HG03558 (cell line): ENCODE measurements around the gene PRSS56.

Source experiments
- ATAC-seq: cut with Tn5 transposase; IDR thresholded peaks from one replicate; pipeline ENCODE4 v1.9.1; 2021; ENCODE audit warnings: moderate number of reproducible peaks; ENCODE audit not compliant: unreplicated experiment; ENCODE audit errors: extremely low read depth

PRSS56 gene

DNA sequence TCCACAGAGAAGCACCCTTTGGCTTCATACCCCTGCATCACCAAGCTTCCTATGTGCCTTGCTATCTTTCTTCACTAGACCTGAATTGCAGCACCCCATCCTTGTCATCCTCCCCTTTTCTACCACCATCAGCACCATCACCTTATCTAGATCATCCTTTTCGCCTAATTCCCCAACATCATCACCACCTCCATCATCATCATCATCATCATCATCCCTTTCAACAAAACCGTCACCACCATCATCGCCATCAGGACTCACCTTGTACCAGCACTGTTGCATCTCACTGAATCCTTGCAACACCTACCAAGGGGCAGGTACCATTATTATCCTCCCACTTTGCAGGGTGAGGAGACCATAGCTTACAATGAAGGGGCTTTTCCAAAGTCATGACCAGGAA lies 21.7 kb upstream of the PRSS56 start:
- ATAC-seq: no peak

- no peak for ATAC-seq
Observed at GRCh38 chr2:232501331-232501771, 18.8 kb upstream of the PRSS56 start.

- no peak for ATAC-seq
Observed at GRCh38 chr2:232501794-232502390, 18.3 kb upstream of the PRSS56 start.

DNA sequence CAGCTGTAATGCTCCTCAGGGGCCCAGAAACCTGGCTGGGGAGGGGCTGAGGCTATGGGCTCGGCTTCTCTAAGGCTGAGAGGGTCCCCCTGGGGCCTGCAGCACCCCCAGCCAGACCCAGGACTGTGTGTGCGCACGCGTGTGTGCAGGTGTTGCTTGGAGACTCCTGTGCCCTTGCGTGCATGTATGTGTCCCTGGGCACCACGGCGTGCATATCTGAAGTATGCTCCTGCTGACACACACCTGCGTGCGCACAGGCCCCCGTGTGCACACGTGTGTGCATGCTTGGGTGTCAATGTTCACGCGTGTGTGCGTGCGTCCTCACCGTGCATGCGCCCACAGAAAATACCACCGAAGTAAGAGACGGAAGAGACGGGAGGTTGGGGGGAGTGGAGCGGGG lies 17.7 kb upstream of the PRSS56 start:
- no peak for ATAC-seq

DNA sequence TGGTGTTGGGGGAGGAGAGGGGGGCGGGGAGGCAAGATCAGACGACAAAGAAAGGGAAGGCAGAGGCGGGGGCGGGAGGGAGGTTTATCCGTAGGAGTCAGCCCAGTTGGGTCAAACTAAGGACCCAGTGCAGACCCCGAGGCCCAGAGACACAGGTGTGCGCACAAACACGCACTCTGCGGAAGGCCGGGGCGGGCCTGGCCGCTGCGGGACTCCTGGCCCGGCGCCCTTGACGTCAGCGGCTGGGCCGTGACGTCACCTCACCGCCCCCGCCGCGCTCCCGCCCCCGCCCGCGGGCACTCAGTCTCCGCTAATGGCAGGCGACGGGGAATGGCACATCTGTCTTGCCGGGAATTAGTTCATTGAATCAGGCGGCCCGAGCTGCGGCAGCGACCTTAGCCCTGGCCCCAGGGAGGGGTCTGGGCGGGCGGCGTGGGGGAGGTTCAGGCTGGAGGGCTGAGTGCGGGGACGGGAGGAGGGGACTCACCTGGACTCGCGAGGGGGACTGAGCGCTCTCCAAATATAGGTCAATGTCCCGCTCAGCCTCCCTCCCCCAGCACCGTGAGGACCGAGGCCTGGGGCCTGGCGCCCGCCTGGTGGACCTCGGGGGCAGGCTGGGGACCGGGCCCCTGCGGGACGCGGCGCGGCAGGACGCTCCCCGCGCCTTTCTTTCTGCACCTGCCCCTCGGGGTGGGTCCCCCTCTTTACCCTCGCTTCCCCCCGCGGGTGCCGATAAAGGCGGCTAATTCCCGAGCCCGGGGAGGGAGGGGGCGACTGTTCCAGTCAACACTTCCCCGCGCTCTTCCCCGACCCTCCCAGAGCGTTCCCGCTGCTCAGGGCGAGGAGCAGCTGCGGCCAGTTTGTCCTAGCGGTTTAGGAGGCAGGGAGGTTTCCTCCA lies 17.0 kb upstream of the PRSS56 start:
- ATAC-seq: no peak

- ATAC-seq: no peak
Observed at GRCh38 chr2:232503809-232504323, 16.3 kb upstream of the PRSS56 start.

DNA sequence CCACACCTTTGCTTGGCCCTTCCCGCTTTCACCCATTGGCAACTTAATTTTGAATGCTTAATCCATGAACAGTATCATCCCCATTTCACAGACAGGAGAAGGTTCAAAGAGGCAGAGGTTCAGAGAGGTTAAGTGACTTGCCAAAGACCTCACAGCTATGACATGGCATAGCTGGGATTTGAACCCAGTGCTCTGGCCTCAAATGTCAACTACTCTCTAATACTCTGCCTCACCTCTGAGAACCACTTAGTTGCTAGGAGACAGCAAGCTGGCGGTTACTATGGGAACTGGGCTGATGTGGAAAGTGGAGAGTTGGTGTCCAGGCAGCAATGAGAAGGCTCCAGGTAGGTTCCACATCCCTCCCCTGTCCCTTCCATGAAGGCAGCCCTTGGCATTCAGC lies 15.8 kb upstream of the PRSS56 start:
- ATAC-seq: no peak

GRCh38 chr2:232505856-232506255 lies 14.3 kb upstream of the PRSS56 start:
- no peak for ATAC-seq

- ATAC-seq: no peak
Observed at GRCh38 chr2:232506709-232507108, 13.5 kb upstream of the PRSS56 start.

DNA sequence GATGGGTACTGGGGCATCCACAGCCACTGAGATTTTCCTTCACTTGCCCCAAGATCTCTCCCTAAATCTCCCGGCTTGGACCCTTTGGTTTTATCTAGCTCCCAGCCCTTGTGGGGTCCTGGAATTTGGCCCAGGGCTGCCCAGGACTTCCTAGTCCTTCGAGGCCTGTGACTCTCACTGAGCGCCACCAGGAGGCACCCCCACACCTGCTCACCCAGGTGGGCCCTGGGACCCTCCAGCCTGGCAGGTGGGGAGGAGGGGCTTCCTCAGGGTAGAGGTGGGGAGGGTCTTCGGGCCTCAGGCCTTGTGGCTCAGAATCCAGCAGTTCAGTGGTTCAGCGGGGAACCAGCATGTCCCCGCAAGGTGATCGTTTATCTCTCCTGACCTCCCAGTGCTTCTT lies 11.9 kb upstream of the PRSS56 start:
- no peak for ATAC-seq

GRCh38 chr2:232511336-232511890 lies 8.8 kb upstream of the PRSS56 start:
- no peak for ATAC-seq

GRCh38 chr2:232512602-232513001 lies 7.6 kb upstream of the PRSS56 start:
- ATAC-seq: no peak

DNA sequence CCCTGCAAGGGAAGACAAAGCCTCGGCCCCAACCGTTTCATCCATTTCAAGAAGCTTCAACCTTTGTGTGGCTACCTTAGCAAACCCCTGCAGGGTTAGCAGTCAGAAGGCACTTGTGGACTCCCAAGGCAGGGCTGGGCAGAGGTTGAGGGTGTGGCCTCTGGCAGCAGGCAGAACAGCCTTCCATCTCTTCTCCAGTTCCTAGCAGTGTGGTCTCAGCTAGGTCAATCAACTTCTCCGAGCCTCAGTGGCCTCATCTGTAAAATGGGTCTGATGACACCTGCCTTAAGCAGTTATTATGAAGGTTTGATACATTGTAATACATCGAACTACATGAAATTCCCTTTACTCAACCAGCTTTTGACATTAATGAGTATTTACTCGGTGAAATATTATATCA lies 6.8 kb upstream of the PRSS56 start:
- ATAC-seq: no peak

- no peak for ATAC-seq
Observed at GRCh38 chr2:232515639-232516038, 4.5 kb upstream of the PRSS56 start.

DNA sequence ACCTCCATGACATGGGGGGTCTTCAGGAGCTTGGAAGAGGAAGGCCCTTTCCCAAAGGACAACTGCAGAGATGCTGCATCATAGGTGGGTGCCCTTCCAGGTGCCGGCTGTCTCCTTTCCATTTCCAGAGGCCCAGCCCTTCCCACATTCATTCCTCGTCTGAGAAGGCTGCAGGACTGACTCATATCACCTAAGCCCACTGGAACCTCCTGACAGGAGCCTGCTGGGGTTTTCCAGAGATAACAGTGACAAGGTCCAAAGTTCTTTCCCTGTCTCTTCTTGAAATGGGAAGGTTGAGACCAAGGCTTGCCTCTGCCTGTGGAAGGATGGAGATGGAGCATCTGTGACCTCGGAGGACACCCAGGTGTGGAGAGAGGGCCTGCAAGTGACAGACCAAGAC lies 3.6 kb upstream of the PRSS56 start:
- ATAC-seq: no peak

DNA sequence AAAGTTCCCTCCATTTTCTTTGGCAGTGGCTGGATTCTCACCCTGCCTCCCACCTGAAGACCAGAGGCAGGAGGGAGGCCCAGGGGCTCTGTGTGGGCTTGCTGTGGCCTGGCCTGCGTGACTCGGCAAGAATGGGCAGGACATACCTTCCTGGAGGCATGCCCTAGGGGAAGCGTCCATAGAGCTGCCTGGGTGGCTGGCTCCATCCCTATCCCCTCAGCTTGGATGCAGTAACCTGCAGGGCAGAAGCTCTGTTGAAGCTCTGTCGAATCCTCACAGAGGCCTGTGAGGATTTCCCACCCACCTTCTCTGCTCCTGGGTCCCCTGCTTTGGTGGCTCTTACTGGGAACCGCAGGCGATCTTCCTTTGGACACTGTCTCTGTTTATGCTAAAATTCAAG lies 1.3 kb upstream of the PRSS56 start:
- no peak for ATAC-seq

DNA sequence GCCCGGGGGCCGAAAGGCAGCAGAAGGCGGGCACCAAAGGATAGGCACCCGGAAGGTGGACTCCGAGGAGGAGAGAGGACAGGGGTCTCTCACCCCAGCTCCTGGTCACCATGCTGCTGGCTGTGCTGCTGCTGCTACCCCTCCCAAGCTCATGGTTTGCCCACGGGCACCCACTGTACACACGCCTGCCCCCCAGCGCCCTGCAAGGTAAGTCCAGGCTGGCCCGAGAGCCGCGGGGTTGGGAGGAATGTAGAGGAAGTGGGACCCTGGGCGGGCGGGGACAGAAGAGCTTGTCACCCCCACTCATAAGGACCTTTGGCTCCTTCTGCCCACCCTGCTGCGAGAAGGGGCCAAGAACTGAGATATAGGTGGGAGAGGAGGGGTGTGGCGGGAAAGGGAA lies 301 bp downstream of the PRSS56 start:
- no peak for ATAC-seq

DNA sequence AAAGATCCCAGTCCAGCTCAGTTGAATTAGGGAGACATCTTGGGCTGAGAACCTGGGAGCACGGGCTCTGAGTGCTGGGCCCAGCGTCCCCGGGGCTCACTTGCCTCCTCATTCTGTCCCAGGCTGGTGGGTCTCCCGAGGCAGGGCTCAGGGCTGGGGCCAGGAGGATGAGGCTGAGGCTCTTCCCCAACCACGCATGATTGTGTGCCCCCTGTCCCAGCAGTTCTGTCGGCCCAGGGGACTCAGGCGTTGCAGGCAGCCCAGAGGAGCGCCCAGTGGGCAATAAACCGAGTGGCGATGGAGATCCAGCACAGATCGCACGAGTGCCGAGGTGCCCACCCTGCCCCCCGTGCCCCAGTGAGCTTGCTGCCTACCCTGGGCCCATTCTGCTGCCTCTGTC lies 910 bp downstream of the PRSS56 start:
- ATAC-seq: no peak

- no peak for ATAC-seq
Observed at GRCh38 chr2:232521959-232522622, 1.9 kb downstream of the PRSS56 start.

DNA sequence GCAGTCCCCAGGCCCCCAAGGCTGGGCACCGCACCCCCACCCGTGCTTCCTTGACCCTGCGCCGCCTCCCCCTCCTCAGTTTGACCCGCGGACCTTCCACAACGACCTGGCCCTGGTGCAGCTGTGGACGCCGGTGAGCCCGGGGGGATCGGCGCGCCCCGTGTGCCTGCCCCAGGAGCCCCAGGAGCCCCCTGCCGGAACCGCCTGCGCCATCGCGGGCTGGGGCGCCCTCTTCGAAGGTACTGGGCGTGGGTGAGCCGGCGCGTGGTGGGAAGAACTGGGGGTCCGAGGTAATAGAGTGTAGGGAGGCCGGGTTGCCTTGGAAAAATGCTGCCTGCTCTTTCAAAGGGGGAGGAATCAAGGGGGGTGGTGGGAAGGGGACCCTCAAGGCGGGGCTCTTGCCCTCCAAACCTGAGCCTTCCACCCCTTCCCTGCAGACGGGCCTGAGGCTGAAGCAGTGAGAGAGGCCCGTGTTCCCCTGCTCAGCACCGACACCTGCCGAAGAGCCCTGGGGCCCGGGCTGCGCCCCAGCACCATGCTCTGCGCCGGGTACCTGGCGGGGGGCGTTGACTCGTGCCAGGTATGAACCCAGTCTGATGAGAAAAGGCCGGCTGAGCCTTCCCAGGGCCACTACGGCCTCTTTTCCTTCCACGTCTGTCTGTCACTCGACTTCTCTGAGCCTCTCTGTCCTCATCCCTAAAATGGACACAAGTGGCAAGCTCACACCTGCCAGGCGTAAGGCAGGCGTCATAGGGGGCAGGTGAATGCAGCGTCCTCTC lies 2.6 kb downstream of the PRSS56 start:
- no peak for ATAC-seq
